Neuronal stem cell (in vitro differentiated cells): ENCODE results near the gene PLXNA4.
A peak's percentile ranks its signal among the peaks of the same experiment; 100 is the strongest.
"Not testable (repeated sequence)": the region's sequence is repeated elsewhere in the genome, so short reads cannot be mapped to it uniquely, and the experiment has no call there.

Source experiments
- DNase-seq: peaks from one replicate; pipeline ENCODE4 v3.0.0-alpha.2; 2013; ENCODE audit warnings: low spot score
- H2AFZ ChIP-seq: one replicate; pipeline ENCODE4 v1.6.1; 2013; ENCODE audit warnings: mild to moderate bottlenecking, low read length, inconsistent platforms
- H2AK5ac ChIP-seq: 2 replicates; pipeline ENCODE4 v1.6.1; 2013; ENCODE audit warnings: low read depth, mild to moderate bottlenecking, inconsistent platforms, low read length, moderate library complexity, mixed read lengths
- H2BK120ac ChIP-seq: 2 replicates; pipeline ENCODE4 v1.6.1; 2013; ENCODE audit warnings: low read depth, mild to moderate bottlenecking, inconsistent platforms, low read length, moderate library complexity, mixed read lengths
- H2BK12ac ChIP-seq: one replicate; pipeline ENCODE4 v1.6.1; 2013; ENCODE audit warnings: low read length, inconsistent platforms
- H2BK15ac ChIP-seq: 2 replicates; pipeline ENCODE4 v1.6.1; 2013; ENCODE audit warnings: mild to moderate bottlenecking, low read length, inconsistent platforms, mixed read lengths
- H2BK5ac ChIP-seq: one replicate; pipeline ENCODE4 v1.6.1; 2013; ENCODE audit warnings: inconsistent platforms, mild to moderate bottlenecking, low read length, moderate library complexity
- H3K14ac ChIP-seq: one replicate; pipeline ENCODE4 v1.6.1; 2013; ENCODE audit warnings: low read length, inconsistent platforms
- H3K18ac ChIP-seq: 2 replicates; pipeline ENCODE4 v1.6.1; 2013; ENCODE audit warnings: low read length, inconsistent platforms
- H3K23ac ChIP-seq: 2 replicates; pipeline ENCODE4 v1.6.1; 2013; ENCODE audit warnings: low read depth, mild to moderate bottlenecking, mixed read lengths, low read length, inconsistent platforms; ENCODE audit not compliant: poor library complexity
- H3K27ac ChIP-seq: replicated peaks from 3 replicates; pipeline ENCODE4 v1.5.1; 2013; ENCODE audit warnings: low read length, inconsistent platforms
- H3K27me3 ChIP-seq, 3 experiments: 2 replicates each; pipeline ENCODE4 v1.6.1; 2013; ENCODE audit warnings: low read length in 3 of 3, mild to moderate bottlenecking in 2 of 3, inconsistent platforms in 1 of 3, low read depth in 1 of 3, mixed read lengths in 1 of 3, moderate library complexity in 1 of 3; ENCODE audit not compliant: control insufficient read depth in 3 of 3, insufficient read depth in 3 of 3
- H3K36me3 ChIP-seq, 2 donors: replicated peaks in 1 of 2; 2 replicates each; pipeline ENCODE4 v1.6.1; 2013; ENCODE audit warnings: low read length in 2 of 2; ENCODE audit not compliant: control insufficient read depth in 2 of 2, insufficient read depth in 2 of 2
- H3K4ac ChIP-seq: 2 replicates; pipeline ENCODE4 v1.6.1; 2013; ENCODE audit warnings: inconsistent platforms, mild to moderate bottlenecking, low read length, moderate library complexity
- H3K4me1 ChIP-seq, 2 donors: 1 replicate in 1 of 2; 2 replicates in 1 of 2; pipeline ENCODE4 v1.6.1; 2013; ENCODE audit warnings: low read length in 2 of 2, low read depth in 1 of 2; ENCODE audit not compliant: control insufficient read depth in 2 of 2, insufficient read depth in 1 of 2
- H3K4me2 ChIP-seq: one replicate; pipeline ENCODE4 v1.6.1; 2013; ENCODE audit warnings: mild to moderate bottlenecking, low read length, inconsistent platforms; ENCODE audit not compliant: insufficient read depth, poor library complexity, severe bottlenecking
- H3K4me3 ChIP-seq, 2 donors: 2 replicates each; pipeline ENCODE4 v1.5.1; 2013; ENCODE audit warnings: low read length in 2 of 2, mild to moderate bottlenecking in 2 of 2, inconsistent platforms in 1 of 2, moderate library complexity in 1 of 2
- H3K79me1 ChIP-seq: one replicate; pipeline ENCODE4 v1.6.1; 2013; ENCODE audit warnings: low read depth, mild to moderate bottlenecking, inconsistent platforms, low read length, moderate library complexity
- H3K9ac ChIP-seq: one replicate; pipeline ENCODE4 v1.6.1; 2013; ENCODE audit warnings: mild to moderate bottlenecking, low read depth, low read length, inconsistent platforms; ENCODE audit not compliant: poor library complexity
- H3K9me3 ChIP-seq, 2 donors: replicated peaks in 1 of 2; 2 replicates each; pipeline versions ENCODE3 to v1.6.1; 2013; ENCODE audit warnings: low read length in 2 of 2, mild to moderate bottlenecking in 2 of 2, inconsistent platforms in 1 of 2, low read depth in 1 of 2, mixed read lengths in 1 of 2, moderate library complexity in 1 of 2; ENCODE audit not compliant: control insufficient read depth in 2 of 2, insufficient read depth in 1 of 2
- H4K8ac ChIP-seq: one replicate; pipeline ENCODE4 v1.6.1; 2013; ENCODE audit warnings: low read depth, mild to moderate bottlenecking, inconsistent platforms, low read length, moderate library complexity
- H4K91ac ChIP-seq: one replicate; pipeline ENCODE4 v1.6.1; 2013; ENCODE audit warnings: low read length, low read depth, mild to moderate bottlenecking, inconsistent platforms; ENCODE audit not compliant: poor library complexity
- WGBS, 2 donors: extraction: QIAGEN DNeasy Blood & Tissue Kit; methylation state at CpG; one replicate each; pipeline ENCODE4 v1.1.7; 2013; ENCODE audit warnings: missing lambda C conversion rate in 2 of 2, mixed read lengths in 1 of 2; ENCODE audit not compliant: insufficient read length in 2 of 2, insufficient replicate concordance in 1 of 2; ENCODE audit errors: extremely low coverage in 2 of 2; 5-methylcytosine and 5-hydroxymethylcytosine counted together

PLXNA4 gene

DNA sequence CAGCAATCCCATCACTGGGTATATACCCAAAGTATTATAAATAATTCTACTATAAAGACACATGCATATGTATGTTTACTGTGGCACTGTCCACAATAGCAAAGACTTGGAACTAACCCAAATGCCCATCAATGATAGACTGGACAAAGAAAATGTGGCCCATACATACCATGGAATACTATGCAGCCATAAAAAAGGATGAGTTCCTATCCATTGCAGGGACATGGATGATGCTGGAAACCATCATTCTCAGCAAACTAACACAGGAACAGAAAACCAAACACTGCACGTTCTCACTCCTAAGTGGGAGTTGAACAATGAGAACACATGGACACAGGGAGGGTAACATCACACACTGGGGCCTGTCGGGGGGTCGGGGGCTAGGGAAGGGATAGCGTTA lies 186.2 kb downstream of the PLXNA4 start:
- not testable (repeated sequence) for H3K4me3 ChIP-seq, H3K14ac ChIP-seq, H3K9ac ChIP-seq, DNase-seq, H3K9me3 ChIP-seq, H2AFZ ChIP-seq, H3K27me3 ChIP-seq, H3K4me1 ChIP-seq, H3K4me2 ChIP-seq, H3K18ac ChIP-seq, H3K36me3 ChIP-seq, H2BK15ac ChIP-seq, H4K8ac ChIP-seq, H3K23ac ChIP-seq, H4K91ac ChIP-seq, H3K79me1 ChIP-seq, H3K4ac ChIP-seq, H2BK120ac ChIP-seq, H3K27ac ChIP-seq, H2BK5ac ChIP-seq, H2BK12ac ChIP-seq, H2AK5ac ChIP-seq
- no CpG with 5 or more reads among the region's 4 CpGs for WGBS, 2 donors

DNA sequence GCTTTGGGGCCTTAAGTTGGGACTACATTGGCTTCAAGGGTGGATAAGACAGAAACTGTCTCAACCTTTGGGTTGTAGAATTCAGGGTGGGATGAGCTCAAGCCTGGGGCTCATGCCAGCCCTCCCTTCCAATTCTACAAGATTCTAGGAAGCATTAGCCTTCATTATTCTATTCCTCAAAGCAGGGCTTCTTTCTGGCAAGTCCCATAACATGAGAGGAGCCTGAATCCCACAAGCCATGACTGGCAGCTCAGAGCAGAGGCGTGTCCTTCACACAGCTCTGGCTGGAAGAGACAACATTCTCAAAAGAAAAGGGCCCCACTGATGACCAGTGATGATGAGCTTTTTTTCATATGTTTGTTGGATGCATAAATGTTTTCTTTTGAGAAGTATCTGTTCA lies 187.6 kb downstream of the PLXNA4 start:
- Histone ChIP-seq H4K8ac (no peak overlapping the region), H2AFZ (no peak overlapping the region), H4K91ac (no peak overlapping the region), H3K4me1 (peaks cover 0 to 9% of the 10 kb centered on the region in 2 donors), H2BK15ac (no peak overlapping the region), H3K18ac (no peak overlapping the region), H3K4me2 (no peak overlapping the region), H3K79me1 (no peaks in the 10 kb centered on the region), H3K14ac (no peak overlapping the region), H3K4me3 (no peak overlapping the region), H3K36me3 (no peaks in the 10 kb centered on the region), H3K9ac (no peak overlapping the region), H3K23ac (no peak overlapping the region), H2AK5ac (no peak overlapping the region), H3K27me3 (no peaks in the 10 kb centered on the region), H2BK12ac (no peak overlapping the region), H3K4ac (no peak overlapping the region), H2BK120ac (no peak overlapping the region), H3K9me3 (no peaks in the 10 kb centered on the region), H2BK5ac (no peak overlapping the region), H3K27ac (no peak overlapping the region)
- WGBS, 2 donors, result no CpG with 5 or more reads among the region's 1 CpG
- DNase-seq, result no peak

DNA sequence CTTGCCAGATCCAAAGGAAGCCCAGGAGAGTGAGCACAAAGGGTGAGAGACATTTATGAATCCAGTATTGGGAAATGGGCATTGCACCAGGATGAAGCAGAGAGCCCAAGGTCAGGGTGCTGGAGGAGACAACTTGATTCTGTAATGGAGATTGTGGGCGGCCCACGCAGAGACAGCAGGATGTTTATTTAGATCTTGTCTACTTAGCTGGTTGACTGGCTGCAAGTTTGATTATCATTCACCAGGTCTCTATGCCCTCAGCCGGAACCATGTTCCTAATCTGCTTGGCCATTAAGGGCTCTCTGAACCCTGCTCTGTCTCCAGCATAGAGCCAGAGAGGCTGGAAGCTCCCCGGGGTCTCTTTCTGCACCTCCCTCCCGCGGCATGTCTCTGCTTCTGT lies 188.7 kb downstream of the PLXNA4 start:
- Histone ChIP-seq H3K27me3 (no peaks in the 10 kb centered on the region), H4K8ac (no peak overlapping the region), H3K27ac (no peak overlapping the region), H3K4ac (no peak overlapping the region), H3K79me1 (no peaks in the 10 kb centered on the region), H3K9ac (no peak overlapping the region), H2AFZ (no peak overlapping the region), H2BK15ac (no peak overlapping the region), H2BK120ac (peak overlapping the region; percentile 11), H3K4me1 (peaks cover 0 to 8% of the 10 kb centered on the region in 2 donors), H2AK5ac (no peak overlapping the region), H3K4me3 (no peak overlapping the region), H2BK12ac (no peak overlapping the region), H3K4me2 (no peak overlapping the region), H3K18ac (no peak overlapping the region), H3K9me3 (no peaks in the 10 kb centered on the region), H3K14ac (no peak overlapping the region), H4K91ac (no peak overlapping the region), H3K23ac (no peak overlapping the region), H3K36me3 (no peaks in the 10 kb centered on the region), H2BK5ac (no peak overlapping the region)
- no CpG with 5 or more reads among the region's 6 CpGs for WGBS, 2 donors
- no peak for DNase-seq

DNA sequence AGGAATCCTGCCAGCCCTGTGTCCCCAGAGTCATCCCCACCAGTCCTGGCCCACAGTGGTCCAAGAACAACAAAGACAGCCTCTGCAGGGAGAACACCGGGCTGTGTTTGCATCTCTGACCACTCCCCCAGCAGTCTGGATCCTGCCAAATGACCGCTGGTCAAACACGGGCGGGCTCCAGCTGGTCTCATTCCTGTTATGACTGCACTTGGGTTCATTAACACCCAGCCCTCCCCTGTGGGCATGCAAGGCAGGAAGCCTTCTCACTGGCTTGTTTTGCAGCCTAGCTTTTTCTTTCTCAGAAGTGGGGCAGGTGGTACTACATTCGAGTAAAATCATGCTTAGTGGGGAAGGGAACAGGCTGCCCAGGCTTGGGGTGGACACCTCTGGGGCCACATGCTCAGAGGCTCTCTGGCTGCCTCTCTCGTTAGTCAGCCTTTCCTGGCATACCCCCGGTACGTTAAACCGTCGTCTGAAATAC lies 190.0 kb downstream of the PLXNA4 start:
- Histone ChIP-seq H3K23ac (no peak overlapping the region), H4K8ac (no peak overlapping the region), H3K27ac (no peak overlapping the region), H3K36me3 (no peaks in the 10 kb centered on the region), H3K4me3 (no peak overlapping the region), H2AK5ac (no peak overlapping the region), H4K91ac (no peak overlapping the region), H3K79me1 (no peaks in the 10 kb centered on the region), H2AFZ (no peak overlapping the region), H3K18ac (peak overlapping the region; percentile 68), H3K27me3 (no peaks in the 10 kb centered on the region), H2BK12ac (no peak overlapping the region), H3K9ac (no peak overlapping the region), H2BK120ac (no peak overlapping the region), H3K4ac (no peak overlapping the region), H3K14ac (no peak overlapping the region), H2BK15ac (no peak overlapping the region), H3K4me1 (peaks cover 0 to 5% of the 10 kb centered on the region in 2 donors), H2BK5ac (no peak overlapping the region), H3K4me2 (no peak overlapping the region), H3K9me3 (no peaks in the 10 kb centered on the region)
- no CpG with 5 or more reads among the region's 10 CpGs for WGBS, 2 donors
- DNase-seq, result no peak
